ENCODE results near the gene CENPQ.

CENPQ gene

GRCh38 chr6:49541936-49542335 lies 78.8 kb downstream of the CENPQ start:
- DNase-seq (ENCODE audit: low spot score): no peak

Data from D341Med (cell line).